ELF-1 (cell line): Measurements from ENCODE around the gene CFAP119.

Experiments
- DNase-seq: peaks from one replicate; pipeline ENCODE4 v3.0.0-alpha.2; 2016; ENCODE audit warnings: low read depth, low spot score

CFAP119 gene

GRCh38 chr16:30782486-30783279, 20.8 kb upstream of the CFAP119 start:
- no peak for DNase-seq

GRCh38 chr16:30780549-30780948, 18.7 kb upstream of the CFAP119 start:
- DNase-seq, result no peak

GRCh38 chr16:30780021-30780420, 18.2 kb upstream of the CFAP119 start:
- DNase-seq, result no peak

GRCh38 chr16:30779596-30779995, 17.7 kb upstream of the CFAP119 start:
- DNase-seq, result no peak

GRCh38 chr16:30778549-30779244, 16.8 kb upstream of the CFAP119 start:
- peak; percentile 67 for DNase-seq

GRCh38 chr16:30777591-30778297, 15.9 kb upstream of the CFAP119 start:
- DNase-seq, result no peak

GRCh38 chr16:30775392-30776188, 13.7 kb upstream of the CFAP119 start:
- peak; percentile 94 for DNase-seq

- DNase-seq, result no peak
Observed at GRCh38 chr16:30775131-30775391, 13.2 kb upstream of the CFAP119 start.

- DNase-seq, result no peak
Observed at GRCh38 chr16:30774367-30775130, 12.7 kb upstream of the CFAP119 start.

GRCh38 chr16:30773826-30774225, 12.0 kb upstream of the CFAP119 start:
- DNase-seq, result no peak

- DNase-seq, result no peak
Observed at GRCh38 chr16:30771726-30772125, 9.9 kb upstream of the CFAP119 start.

- DNase-seq, result no peak
Observed at GRCh38 chr16:30769379-30770089, 7.7 kb upstream of the CFAP119 start.

GRCh38 chr16:30768583-30769181, 6.8 kb upstream of the CFAP119 start:
- no peak for DNase-seq

GRCh38 chr16:30767767-30768465, 6.1 kb upstream of the CFAP119 start:
- no peak for DNase-seq

- DNase-seq, result no peak
Observed at GRCh38 chr16:30766933-30767284, 5.0 kb upstream of the CFAP119 start.

GRCh38 chr16:30766206-30766932, 4.5 kb upstream of the CFAP119 start:
- DNase-seq, result no peak

- DNase-seq, result no peak
Observed at GRCh38 chr16:30764816-30765465, 3.1 kb upstream of the CFAP119 start.

GRCh38 chr16:30764086-30764485, 2.2 kb upstream of the CFAP119 start:
- no peak for DNase-seq
